ENCODE results near the gene H19. TPM values are rescaled to one million over a fixed set of nuclear protein-coding genes. Genes with fewer than 3 reads are reported as not detected.

Gene H19
- total and polyA plus RNA-seq, 2 donors from 2014 or later = 53.8 to 140 TPM

DNA sequence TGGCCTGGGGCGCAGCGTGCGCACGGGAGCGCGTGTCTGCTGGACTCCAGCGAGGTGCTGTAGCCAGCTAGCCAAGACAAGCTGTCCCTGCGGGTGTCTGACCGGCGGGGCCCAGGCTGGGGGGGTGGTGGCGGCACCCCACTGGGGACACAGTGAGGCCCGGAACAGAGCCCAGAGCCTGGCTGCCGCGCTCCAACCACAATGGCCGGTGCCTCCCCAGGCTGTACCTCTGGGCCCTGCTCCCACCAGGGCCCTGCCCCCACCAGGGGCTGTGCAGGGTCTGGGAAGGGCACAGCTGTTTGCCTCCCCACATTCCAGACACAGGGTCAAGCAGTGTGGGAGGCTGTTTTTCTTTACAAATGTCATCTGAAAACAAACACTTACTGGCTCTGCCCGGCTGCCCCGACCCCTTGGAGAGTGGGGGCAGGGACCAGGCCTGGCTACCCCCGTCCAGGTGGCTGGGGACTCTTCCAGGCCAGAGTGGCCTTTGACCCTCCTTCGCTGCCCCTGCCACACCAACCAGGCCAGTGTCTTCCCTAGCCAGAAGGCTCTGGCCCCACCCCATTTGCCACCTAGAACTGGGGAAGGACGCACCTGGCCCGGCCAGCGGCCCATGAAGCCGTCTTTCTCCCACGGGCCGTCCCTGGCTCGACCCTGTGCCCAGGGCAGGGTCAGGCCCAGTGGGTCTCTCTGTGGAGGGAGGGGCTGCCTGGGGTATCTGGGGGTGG is 14.6 kb downstream of the H19 start:
- H3K9me3 ChIP-seq (ENCODE audit: control insufficient read depth in 2 of 3, insufficient read depth in 1 of 3, low read length in 3 of 3) = no peaks in the 10 kb centered on the region
- no peaks in the 10 kb centered on the region for H3K27me3 ChIP-seq (ENCODE audit: control insufficient read depth, insufficient read depth, low read length)
- DNase-seq (no peak), FAIRE-seq (no peak)
- no peak overlapping the region for H3K9ac ChIP-seq (ENCODE audit: low read length in 3 of 3)
- TF ChIP-seq, protein P1, sequence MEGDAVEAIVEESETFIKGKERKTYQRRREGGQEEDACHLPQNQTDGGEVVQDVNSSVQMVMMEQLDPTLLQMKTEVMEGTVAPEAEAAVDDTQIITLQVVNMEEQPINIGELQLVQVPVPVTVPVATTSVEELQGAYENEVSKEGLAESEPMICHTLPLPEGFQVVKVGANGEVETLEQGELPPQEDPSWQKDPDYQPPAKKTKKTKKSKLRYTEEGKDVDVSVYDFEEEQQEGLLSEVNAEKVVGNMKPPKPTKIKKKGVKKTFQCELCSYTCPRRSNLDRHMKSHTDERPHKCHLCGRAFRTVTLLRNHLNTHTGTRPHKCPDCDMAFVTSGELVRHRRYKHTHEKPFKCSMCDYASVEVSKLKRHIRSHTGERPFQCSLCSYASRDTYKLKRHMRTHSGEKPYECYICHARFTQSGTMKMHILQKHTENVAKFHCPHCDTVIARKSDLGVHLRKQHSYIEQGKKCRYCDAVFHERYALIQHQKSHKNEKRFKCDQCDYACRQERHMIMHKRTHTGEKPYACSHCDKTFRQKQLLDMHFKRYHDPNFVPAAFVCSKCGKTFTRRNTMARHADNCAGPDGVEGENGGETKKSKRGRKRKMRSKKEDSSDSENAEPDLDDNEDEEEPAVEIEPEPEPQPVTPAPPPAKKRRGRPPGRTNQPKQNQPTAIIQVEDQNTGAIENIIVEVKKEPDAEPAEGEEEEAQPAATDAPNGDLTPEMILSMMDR (IDR thresholded peaks at IDR 0.05; ENCODE audit: borderline replicate concordance, extremely low read depth, insufficient read depth) = no peak
- no peak overlapping the region for H3K27ac ChIP-seq (ENCODE audit: low read depth in 2 of 2, low read length in 2 of 2)
- no peaks in the 10 kb centered on the region for H3K4me1 ChIP-seq (ENCODE audit: control insufficient read depth in 2 of 3, insufficient read depth in 2 of 3, low read depth in 1 of 3, low read length in 3 of 3)
- H3K4me3 ChIP-seq (ENCODE audit: low read length in 3 of 3) = no peak overlapping the region
- H3K36me3 ChIP-seq (ENCODE audit: control insufficient read depth in 2 of 3, insufficient read depth in 3 of 3, low read length in 3 of 3) = no peaks in the 10 kb centered on the region
- intact Hi-C loops (cut with DNase I) = no loop called here

DNA sequence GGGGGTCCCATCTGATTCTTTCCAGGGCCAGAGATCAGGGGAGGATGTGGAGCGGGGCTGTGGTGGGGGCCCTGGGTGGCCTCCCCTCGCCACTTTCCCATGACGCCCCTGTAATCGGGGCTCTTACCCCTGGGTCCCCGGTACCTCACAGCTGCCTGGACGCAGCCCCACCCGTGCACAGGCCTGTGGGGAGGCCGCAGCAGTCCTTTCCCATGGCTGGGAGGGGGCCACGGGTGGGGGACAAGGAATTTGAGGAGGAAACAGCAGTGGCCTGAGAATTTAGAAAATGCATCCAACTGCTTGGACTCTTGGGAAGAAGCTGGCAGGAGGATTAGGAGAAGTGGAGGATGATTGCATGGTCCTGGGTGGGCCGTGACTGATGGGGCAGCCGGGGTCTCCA is 18.0 kb downstream of the H19 start:
- Histone ChIP-seq H3K27me3 (ENCODE audit: control insufficient read depth, insufficient read depth, low read length) (no peaks in the 10 kb centered on the region), H3K4me3 (ENCODE audit: low read length in 3 of 3) (no peak overlapping the region), H3K36me3 (ENCODE audit: control insufficient read depth in 2 of 3, insufficient read depth in 3 of 3, low read length in 3 of 3) (no peaks in the 10 kb centered on the region), H3K9ac (ENCODE audit: low read length in 3 of 3) (no peak overlapping the region), H3K27ac (ENCODE audit: low read depth in 2 of 2, low read length in 2 of 2) (no peak overlapping the region), H3K4me1 (ENCODE audit: control insufficient read depth in 2 of 3, insufficient read depth in 2 of 3, low read depth in 1 of 3, low read length in 3 of 3) (no peaks in the 10 kb centered on the region), H3K9me3 (ENCODE audit: control insufficient read depth in 2 of 3, insufficient read depth in 1 of 3, low read length in 3 of 3) (no peaks in the 10 kb centered on the region)
- FAIRE-seq (no peak), DNase-seq (no peak)
- intact Hi-C loops (cut with DNase I) = no loop called here
- TF ChIP-seq, protein P1 (IDR thresholded peaks at IDR 0.05; ENCODE audit: borderline replicate concordance, extremely low read depth, insufficient read depth) = no peak

DNA sequence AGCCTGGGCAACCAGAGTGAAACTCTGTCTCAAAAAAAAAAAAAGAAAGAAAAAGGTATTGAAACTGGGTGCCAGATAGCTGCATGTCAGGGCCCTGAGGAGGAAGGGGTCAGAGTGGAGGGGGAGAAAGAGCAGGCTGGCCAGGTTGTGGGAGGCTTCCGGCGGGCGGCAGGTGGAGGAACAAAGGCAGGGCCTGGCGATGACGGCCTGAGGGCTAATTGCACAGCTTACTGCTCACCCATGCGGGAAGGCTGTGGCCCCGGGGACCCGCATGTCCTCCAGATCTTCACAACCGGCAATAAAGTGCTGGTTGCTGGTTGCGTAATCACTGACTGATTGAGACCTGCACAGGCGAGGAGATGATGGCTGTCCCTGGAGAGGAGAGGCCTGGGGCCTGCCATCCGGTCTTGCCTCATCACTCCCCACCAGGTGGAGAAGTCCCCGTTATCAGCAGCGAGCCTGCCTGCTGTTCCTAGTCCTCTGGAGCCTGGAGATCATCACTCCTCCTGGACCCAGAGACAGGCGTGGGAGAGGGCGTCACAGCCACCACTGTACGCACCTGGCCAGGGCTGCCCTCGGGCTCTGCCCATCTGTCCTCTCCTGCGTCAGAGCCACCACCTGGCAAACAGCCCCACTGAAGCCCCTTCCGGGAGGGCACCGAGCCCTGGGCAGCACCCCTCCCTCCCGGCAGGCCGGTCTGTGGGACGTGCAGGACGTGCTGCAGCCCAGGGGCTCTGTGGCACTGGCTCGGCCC is 18.7 kb downstream of the H19 start:
- H3K4me1 ChIP-seq (ENCODE audit: control insufficient read depth in 2 of 3, insufficient read depth in 2 of 3, low read depth in 1 of 3, low read length in 3 of 3) = no peaks in the 10 kb centered on the region
- TF ChIP-seq, protein P1 (IDR thresholded peaks at IDR 0.05; ENCODE audit: borderline replicate concordance, extremely low read depth, insufficient read depth) = no peak
- H3K27me3 ChIP-seq (ENCODE audit: control insufficient read depth, insufficient read depth, low read length) = no peaks in the 10 kb centered on the region
- H3K9me3 ChIP-seq (ENCODE audit: control insufficient read depth in 2 of 3, insufficient read depth in 1 of 3, low read length in 3 of 3) = no peaks in the 10 kb centered on the region
- FAIRE-seq = no peak
- H3K27ac ChIP-seq (ENCODE audit: low read depth in 2 of 2, low read length in 2 of 2) = no peak overlapping the region
- no peak for DNase-seq
- no peak overlapping the region for H3K4me3 ChIP-seq (ENCODE audit: low read length in 3 of 3)
- intact Hi-C loops (cut with DNase I) = no loop called here
- H3K9ac ChIP-seq (ENCODE audit: low read length in 3 of 3) = no peak overlapping the region
- no peaks in the 10 kb centered on the region for H3K36me3 ChIP-seq (ENCODE audit: control insufficient read depth in 2 of 3, insufficient read depth in 3 of 3, low read length in 3 of 3)

Measured in kidney (tissue), 14 donors.